GM18909 (cell line): ENCODE measurements around the gene GJD3.
"Not testable (repeated sequence)": the region's sequence is repeated elsewhere in the genome, so short reads cannot be mapped to it uniquely, and the experiment has no call there.

Experiments used
- ATAC-seq: cut with Tn5 transposase; IDR thresholded peaks from one replicate; pipeline ENCODE4 v1.9.1; 2021; ENCODE audit warnings: mild to moderate bottlenecking; ENCODE audit not compliant: unreplicated experiment, poor library complexity

GJD3 gene

GRCh38 chr17:40364121-40364861 lies at the start of gene GJD3:
GJD3 (minus strand) TSS chr17:40364737; CDS start chr17:40363815, 922 bp downstream.
- no peak for ATAC-seq

- not testable (repeated sequence) for ATAC-seq
Observed at GRCh38 chr17:40414312-40414711, 49.8 kb upstream of the GJD3 start.

- ATAC-seq, result no peak
Observed at GRCh38 chr17:40412880-40413279, 48.3 kb upstream of the GJD3 start.

- no peak for ATAC-seq
Observed at GRCh38 chr17:40411821-40412220, 47.3 kb upstream of the GJD3 start.

- ATAC-seq, result no peak
Observed at GRCh38 chr17:40410082-40410481, 45.5 kb upstream of the GJD3 start.

GRCh38 chr17:40409540-40409939 lies 45.0 kb upstream of the GJD3 start:
- ATAC-seq, result not testable (repeated sequence)

- ATAC-seq, result no peak
Observed at GRCh38 chr17:40407460-40407859, 42.9 kb upstream of the GJD3 start.

- ATAC-seq, result no peak
Observed at GRCh38 chr17:40404003-40404402, 39.5 kb upstream of the GJD3 start.

GRCh38 chr17:40402668-40403067 lies 38.1 kb upstream of the GJD3 start:
- ATAC-seq, result no peak

GRCh38 chr17:40399185-40399584 lies 34.6 kb upstream of the GJD3 start:
- ATAC-seq, result no peak

- ATAC-seq, result not testable (repeated sequence)
Observed at GRCh38 chr17:40386555-40386954, 22.0 kb upstream of the GJD3 start.

GRCh38 chr17:40382251-40382650 lies 17.7 kb upstream of the GJD3 start:
- no peak for ATAC-seq

- no peak for ATAC-seq
Observed at GRCh38 chr17:40378966-40379365, 14.4 kb upstream of the GJD3 start.

- ATAC-seq, result no peak
Observed at GRCh38 chr17:40377832-40378231, 13.3 kb upstream of the GJD3 start.

- ATAC-seq, result not testable (repeated sequence)
Observed at GRCh38 chr17:40376541-40376940, 12.0 kb upstream of the GJD3 start.

GRCh38 chr17:40375786-40376185 lies 11.2 kb upstream of the GJD3 start:
- not testable (repeated sequence) for ATAC-seq

- ATAC-seq, result no peak
Observed at GRCh38 chr17:40374821-40375498, 10.4 kb upstream of the GJD3 start.

- no peak for ATAC-seq
Observed at GRCh38 chr17:40373999-40374398, 9.5 kb upstream of the GJD3 start.

- no peak for ATAC-seq
Observed at GRCh38 chr17:40373324-40373723, 8.8 kb upstream of the GJD3 start.

GRCh38 chr17:40372644-40373043 lies 8.1 kb upstream of the GJD3 start:
- not testable (repeated sequence) for ATAC-seq

GRCh38 chr17:40372031-40372430 lies 7.5 kb upstream of the GJD3 start:
- ATAC-seq, result no peak
